Right ventricle myocardium inferior (tissue), 1 donor: Measurements from ENCODE around the gene GRPEL1. TPM values are rescaled to one million over a fixed set of nuclear protein-coding genes. Genes with fewer than 3 reads are reported as not detected.
A peak's percentile ranks its signal among the peaks of the same experiment; 100 is the strongest.

Experiments
- ATAC-seq: fragments of 200-7000 bp; cut with Tn5 transposase; one replicate; pipeline ENCODE4 v1.9.1; 2020; ENCODE audit warnings: mild to moderate bottlenecking, moderate library complexity
- DNase-seq: peaks from one replicate; pipeline ENCODE4 v3.0.0; 2021; ENCODE audit errors: missing footprints
- intact Hi-C: fragments of 100-400 bp; cut with DNase I; formaldehyde crosslinking; loops from one replicate; pipeline ENCODE4 v1.11.0; 2022
- total RNA-seq: library from RNA; stranded (reverse); fragmentation: NEBNext Ultra II Directional; extraction: Animal tissue kit (Norgen Biotek cat#: 25700); gene quantifications from one replicate; pipeline ENCODE4 v1.2.1, GENCODE V29; 2021
- donor health status: DM: no; HTN: yes; CAD: no; lungs with severe emphysema.

Gene GRPEL1
- total RNA-seq, 1 donor from 2014 or later, result 61.5 TPM

DNA sequence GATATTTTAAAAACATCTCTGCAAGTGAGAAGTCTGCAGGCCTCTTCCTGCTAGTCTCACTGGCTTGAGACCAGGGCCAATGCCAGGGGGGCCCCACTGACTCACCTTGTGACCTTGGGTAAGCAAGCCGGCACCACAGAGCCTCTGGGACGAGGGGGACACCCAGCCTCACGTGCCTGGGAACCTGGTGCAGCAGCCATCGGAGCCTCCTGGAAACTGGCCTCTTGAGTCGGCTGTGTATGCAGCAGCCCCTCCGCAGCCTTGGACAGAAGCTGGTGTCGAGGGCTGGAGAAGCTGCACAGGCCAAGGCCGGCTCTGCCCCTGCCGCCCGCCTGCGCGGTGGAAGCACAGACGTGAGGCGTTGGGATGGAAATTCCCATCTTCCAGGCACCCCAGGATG is 16.0 kb downstream of the GRPEL1 start:
- DNase-seq (no peak), ATAC-seq (no peak)
- intact Hi-C loops, result no loop called here

DNA sequence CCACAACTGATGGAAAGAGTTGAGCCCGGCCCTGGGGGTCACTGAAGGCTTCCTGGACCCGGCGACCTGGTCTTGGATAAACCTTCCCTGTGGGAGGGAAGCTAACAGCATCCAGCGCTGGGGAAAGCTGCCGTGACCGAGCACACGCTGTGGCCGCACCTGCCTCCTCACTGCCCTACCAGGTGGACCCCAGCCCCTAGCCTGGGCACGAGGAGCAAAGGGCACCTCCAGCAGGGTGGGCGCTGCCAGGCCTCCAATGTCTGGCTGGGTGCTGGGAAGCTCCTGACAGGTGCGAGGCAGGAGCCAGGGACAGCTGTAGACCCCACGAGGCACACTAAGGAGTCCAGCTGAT is 16.7 kb downstream of the GRPEL1 start:
- ATAC-seq (no peak), DNase-seq (no peak)
- intact Hi-C loops, result no loop called here

DNA sequence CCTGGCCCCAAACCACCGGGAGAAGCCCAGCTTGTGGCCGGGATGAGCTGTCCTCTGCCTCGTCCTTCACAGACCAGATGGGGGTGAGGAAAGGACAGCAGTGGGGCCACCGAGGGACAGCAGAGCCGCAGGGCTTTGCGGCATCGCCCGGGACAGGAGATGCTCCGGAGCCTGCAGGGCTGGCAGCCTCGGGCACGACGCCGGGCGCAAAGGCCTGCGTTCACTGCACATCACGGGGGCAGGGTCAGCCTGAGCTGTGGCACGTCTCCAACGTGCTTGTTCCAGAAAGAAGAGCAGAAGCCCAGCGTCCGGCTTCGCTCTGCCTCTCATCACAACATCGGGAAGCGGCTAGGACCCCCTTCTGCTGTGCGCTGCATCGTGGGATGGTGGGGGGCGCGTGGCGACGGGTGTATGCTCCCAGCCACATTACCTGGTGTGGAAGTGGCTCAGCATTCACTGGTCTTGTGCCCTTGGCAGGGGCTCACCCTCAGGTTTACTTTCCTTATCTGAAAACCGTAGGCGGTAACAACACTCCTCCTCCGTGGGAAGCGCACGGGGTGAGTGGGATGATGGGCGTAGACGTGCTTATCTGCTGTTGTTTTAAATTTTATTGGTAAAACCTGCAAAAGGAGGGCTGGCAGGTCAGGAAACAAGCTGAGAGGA is 17.3 kb downstream of the GRPEL1 start:
- no peak for DNase-seq
- ATAC-seq, result no peak
- intact Hi-C loops, result no loop called here

DNA sequence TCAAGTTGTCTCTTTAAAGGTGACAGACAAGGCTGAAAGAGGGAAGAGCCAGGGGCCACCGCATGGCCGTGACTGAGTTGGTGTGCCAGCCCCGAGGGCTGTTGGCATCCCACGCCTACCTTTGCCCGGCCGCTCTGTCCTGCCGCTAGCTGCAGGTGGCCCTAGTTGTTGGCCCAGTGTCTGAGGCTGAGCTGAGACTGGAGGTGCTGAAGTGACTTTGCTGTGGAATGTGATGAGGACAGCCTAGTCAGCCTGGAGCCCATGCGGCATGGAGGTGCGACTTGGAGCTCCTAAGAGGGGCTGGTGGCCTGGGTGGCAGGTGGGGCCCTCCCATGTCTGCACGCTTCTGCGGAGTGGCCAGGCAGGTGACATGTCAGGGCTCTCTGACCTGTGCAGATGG is 18.1 kb downstream of the GRPEL1 start:
- no peak for ATAC-seq
- intact Hi-C loops, result loop anchor here (10.0 kb wide), 1 partner anchor 135 kb away; no protein-coding TSS in a partner anchor
- no peak for DNase-seq

DNA sequence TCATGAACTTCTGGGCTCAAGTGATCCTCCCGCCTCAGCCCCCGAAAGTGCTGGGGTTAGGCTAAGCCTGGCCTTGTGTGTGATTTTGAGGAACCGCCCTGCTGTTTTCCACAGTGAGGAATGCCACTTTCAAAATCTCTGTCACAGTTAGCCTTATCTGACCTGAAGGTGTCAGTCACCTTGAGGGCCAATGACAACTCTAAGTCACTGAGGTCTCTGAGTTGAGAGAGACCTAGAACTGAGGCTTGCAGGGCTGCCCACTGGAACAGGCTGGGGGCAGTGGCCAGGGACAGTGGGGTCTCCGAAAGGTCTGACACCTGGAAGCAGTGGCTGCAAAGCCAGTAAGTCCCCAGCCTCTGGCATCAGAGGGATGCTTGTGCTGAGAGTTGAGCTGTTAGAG is 18.6 kb downstream of the GRPEL1 start:
- DNase-seq (no peak), ATAC-seq (no peak)
- intact Hi-C loops, result loop anchor here (10.0 kb wide), 1 partner anchor 134 kb away; no protein-coding TSS in a partner anchor

DNA sequence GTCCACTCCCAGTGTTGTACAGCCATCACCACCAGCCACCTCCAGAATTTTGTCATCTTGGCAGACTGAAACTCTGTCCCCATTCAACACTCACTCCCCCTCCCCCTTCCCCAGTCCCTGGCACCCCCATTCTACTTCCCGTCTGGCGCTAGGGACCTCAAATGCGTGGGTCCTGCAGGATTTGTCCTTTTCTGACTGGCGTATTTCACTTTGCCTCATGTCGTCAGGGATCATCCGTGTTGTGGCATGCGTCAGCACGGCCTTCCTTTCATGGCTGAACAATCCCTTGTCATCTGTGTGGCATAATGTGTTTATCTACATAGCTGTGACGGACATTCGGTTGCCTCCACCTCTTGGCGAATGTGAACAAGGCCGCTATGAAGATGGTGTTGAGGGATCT is 19.2 kb downstream of the GRPEL1 start:
- DNase-seq, result no peak
- ATAC-seq, result no peak
- intact Hi-C loops, result loop anchor here (10.0 kb wide), 1 partner anchor 134 kb away; no protein-coding TSS in a partner anchor

DNA sequence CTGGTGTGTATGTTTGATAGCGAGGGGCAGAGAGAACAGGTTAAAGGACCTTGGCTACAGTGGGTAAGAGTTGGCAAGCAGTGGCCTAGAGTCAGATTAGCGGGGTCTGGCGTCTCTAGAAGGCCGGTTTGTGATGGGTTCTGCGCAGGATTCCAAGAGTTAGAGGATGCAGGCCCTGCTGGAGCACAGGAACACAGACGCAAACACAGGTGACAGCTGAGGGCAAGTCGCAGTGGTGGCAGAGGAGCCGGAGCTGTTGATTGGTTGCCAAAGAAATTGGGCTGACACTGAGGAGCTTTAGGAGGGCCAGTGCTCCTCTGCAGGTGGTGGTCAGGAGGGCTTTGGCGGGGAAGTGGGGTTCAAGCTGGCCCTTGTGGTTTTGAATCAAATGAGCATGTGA is 20.9 kb downstream of the GRPEL1 start:
- ATAC-seq, result no peak
- DNase-seq, result no peak
- intact Hi-C loops, result loop anchor here (10.0 kb wide), 1 partner anchor 132 kb away; no protein-coding TSS in a partner anchor

DNA sequence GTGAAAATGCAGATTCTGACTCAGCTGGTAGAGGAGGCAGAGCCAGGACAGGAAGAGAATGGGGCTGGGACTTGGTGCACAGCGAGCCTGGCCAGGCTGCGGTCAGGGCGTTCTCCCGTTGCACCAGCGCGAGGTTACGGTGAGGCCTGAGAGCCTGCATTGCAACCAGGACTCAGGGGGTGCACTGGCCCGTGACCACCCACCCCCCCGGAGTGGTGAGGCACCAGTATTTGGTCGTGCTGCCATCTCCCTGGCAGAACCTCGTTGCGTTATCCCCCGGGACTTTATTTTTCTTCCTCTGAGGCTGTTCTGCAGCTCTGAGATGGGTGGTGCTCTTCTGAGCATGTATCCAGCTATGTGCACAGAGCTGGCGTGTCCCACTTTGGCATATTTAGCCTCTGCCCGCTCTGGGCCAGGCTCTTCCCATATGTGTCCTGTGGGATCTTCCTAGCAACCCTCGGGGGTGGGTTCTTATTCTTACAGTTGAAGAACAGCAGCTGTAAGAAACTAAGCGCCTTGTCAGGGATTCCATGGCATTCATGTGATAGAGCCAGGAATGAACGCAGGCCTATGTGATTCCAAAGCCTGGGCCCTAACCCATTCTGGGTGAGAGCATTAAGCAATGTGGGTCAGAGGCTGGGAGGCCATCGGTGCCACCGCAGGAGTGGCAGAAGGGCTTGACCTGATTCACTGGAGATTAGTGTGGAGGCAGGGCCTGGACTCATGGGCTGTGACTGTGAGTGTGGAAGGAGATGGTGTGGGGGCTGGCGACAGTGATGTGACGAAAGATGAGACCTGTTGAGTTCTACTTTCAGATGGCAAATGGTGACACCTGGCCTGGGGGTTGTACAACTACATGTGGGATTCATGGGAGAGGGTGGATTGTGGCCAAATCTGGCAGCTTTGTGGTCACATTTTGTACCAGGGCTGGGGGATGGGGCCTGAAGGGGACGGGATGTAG is 21.6 kb downstream of the GRPEL1 start:
- intact Hi-C loops, result loop anchor here (2.0 to 10.0 kb wide), 2 partner anchors 131 to 265 kb away; no protein-coding TSS in a partner anchor
- no peak for DNase-seq
- no peak for ATAC-seq

DNA sequence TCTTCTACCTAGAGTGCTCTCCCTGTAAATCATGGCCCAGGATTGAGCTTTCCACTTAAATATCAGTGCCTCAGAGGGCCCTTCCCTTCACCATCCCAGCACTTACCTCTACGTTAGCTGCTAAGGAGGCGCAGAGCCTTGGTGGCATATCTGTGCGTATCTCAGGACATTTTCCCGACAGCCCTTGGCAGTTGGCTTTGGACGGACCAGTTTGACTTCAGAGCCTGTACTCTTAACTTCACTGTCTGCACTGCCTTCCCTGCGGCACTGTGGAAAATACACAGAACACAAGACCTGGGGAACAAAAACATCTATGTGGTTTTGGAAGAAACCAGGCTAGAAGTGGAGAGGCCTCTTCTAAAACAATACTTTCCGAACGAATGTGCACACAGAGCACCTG is 22.3 kb downstream of the GRPEL1 start:
- intact Hi-C loops, result loop anchor here (2.0 to 10.0 kb wide), 2 partner anchors 131 to 265 kb away; no protein-coding TSS in a partner anchor
- no peak for DNase-seq
- ATAC-seq, result no peak

DNA sequence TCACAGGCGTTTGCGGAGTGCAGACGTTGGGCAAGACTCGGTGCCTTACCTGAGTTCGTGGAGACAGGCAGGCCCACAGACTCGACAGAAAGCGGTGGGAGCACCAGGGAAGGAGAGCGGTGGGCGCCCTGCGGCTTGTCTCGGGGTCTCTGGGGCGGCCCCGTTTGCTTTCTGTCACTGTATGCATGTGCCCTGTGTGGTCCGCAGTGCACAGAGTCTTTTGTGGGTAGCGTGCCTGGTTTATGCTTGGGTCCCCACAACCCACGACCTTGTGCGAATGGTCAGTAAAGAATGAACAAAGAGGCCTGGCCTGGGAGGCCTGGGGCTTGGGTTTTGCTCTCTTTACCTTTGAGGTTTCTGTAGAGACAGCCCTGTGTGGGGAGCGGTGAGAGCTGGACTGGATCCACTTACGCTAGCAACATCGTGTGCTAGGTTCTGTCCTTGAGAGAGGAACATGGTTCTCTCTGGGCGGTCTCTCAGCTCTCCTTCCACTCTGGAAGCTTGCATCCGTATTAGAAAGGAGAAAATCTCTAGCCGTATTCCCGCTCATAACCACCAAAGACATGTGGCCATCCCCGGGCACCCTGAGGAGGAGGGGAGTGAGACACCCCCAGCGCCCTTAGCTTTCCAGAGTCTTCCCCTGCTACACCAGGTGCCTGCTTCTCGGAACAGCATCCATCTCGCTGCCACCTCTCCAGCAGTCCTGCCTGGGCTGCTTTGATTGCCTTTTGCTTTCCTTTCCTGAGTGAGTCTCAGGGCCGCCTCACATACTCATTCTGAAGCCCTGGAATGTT is 23.5 kb downstream of the GRPEL1 start:
- intact Hi-C loops, result loop anchor here (2.0 to 10.0 kb wide), 2 partner anchors 130 to 264 kb away; no protein-coding TSS in a partner anchor
- ATAC-seq (no peak), DNase-seq (no peak)

DNA sequence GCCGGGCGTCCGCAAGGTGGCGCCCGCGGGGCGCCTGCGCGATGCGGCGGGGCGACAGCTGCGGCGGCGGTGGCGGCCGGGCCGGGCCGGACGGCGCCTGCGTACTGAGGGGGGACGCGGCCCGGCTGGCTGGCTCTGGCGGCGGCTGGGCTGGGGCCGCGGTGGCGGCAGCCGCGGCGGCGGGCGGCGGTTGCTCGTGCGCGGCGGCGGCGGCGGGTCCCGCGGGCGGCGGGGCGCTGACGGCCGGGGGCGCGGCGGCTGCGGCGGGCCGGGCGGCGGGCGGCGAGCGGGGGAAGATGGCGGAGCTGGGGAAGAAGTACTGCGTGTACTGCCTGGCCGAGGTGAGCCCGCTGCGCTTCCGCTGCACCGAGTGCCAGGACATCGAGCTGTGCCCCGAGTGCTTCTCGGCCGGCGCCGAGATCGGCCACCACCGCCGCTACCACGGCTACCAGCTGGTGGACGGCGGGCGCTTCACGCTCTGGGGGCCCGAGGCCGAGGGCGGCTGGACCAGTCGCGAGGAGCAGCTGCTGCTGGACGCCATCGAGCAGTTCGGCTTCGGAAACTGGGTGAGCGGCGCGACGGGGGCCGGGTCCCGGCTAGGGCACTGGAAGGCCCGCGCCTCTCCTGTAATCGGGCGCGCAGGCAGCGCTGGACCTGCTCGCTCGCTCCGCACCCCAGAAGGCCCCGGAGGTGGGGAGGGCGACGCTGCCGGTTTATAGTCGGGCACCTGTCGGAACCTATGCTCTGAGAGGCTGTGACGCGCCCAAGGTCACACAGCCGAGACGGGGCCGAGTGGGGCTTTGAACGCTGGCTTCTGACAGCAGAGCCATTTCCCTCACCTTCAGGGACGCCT is 24.4 kb downstream of the GRPEL1 start, which contains the start of gene TADA2B:
Gene TADA2B, plus strand, starts transcription at position 89 of the 853 bp plus-strand sequence. Its CDS starts 208 bp downstream, at position 297.
- DNase-seq (peak; percentile 82), ATAC-seq (no peak)
- intact Hi-C loops, result loop anchor here (1.0 to 10.0 kb wide), 4 partner anchors 25 to 263 kb away; partner anchors contain the start of gene GRPEL1

DNA sequence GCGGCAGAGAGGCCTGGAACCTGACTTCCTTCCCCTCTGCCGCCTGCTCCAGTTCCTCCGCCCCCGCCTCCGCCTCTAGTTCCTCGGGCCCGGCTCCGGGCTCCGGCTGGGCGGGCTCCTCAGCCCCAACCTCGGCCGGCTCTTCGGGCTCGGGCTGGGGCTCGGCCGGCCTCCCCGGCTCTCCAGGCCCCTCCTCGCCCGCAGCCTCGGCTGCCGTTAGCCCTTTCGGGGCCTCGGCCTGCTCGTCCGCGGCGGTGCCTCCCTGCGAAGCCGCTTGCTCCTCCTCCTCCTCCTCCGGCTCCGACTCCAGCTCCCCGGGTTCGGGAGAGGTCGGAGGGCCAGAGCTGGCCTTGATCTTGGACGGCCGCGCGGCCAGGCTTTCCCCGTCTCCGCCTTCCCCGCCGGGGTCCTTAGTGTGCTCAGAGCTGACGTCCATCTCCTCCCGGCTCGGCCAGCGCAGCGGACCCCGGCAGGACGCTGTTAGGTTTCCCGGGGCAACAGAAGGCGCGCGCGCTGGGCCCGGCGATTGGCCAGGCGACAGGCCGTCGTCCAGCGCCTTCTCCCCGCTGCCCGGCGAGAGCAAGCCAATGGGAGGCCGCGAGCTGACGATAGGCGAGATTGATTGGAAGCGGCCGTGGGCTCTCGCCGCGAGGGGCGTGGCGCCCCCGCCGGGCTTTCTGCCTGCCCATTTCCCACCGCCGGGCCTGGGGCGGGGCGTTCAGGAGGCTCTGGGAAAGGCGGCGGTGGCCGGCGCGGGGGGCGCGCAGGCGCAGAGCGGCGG is 25.2 kb downstream of the GRPEL1 start:
- intact Hi-C loops, result loop anchor here (1.0 to 10.0 kb wide), 3 partner anchors 26 to 128 kb away; partner anchors contain the start of gene GRPEL1
- ATAC-seq, result peak; percentile 97
- peak; percentile 99 for DNase-seq

DNA sequence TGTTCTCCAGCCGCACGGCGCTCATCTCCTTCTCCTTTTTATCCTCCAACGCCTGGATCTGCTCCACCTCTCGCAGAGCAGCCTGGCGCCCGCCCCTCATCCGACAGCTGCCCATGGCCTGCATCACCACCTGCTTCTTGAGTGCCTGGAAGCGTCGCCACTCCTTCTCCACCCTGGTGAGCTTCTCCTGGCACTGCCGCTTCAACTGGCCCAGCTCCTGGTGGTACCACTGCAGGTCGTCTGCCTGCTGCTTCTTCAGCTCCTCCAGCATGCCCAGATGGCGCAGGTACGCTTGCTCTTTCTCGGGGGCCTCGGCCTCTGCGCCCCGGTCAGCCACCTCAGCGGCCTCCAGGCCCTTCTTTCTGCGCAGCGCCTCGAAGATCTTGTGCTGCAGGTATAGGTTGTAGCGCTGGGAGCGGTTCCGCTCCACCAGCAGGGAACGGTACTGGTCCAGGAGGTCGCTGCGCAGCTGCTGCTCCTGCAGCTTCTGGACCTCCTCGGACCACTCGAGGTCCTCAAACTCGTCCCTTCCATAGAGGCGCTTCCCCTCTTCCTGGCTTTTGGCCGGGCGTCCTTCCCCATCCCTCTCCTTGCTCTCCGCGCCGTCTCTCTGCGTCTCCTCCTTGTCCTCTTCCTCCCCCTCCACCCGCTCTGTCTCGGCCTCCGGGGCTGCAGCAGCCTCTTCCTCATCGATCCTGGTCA is 25.9 kb downstream of the GRPEL1 start:
- DNase-seq (no peak), ATAC-seq (no peak)
- intact Hi-C loops, result loop anchor here (10.0 kb wide), 1 partner anchor 127 kb away; no protein-coding TSS in a partner anchor

DNA sequence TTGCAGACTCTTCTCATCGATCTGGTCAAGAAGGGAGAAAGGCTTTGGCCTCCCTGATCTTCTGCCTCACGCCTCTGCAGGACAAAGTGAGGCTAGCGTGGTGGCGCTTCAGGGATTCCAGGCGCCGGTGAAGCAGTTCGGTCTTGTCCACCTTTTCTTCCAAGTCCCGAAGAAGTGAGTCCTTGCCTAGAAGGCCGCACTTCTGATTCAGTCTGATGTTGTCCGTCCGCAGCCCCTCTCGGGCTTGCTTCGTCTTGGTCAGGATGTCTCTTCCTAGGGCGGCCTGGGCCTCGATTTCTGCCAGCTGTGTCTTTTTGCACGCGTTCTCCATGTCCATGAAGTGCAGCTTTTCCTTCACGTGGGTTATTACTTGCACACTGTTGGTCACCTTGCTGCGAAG is 26.6 kb downstream of the GRPEL1 start:
- ATAC-seq, result no peak
- no peak for DNase-seq
- intact Hi-C loops, result loop anchor here (10.0 kb wide), 1 partner anchor 126 kb away; no protein-coding TSS in a partner anchor

DNA sequence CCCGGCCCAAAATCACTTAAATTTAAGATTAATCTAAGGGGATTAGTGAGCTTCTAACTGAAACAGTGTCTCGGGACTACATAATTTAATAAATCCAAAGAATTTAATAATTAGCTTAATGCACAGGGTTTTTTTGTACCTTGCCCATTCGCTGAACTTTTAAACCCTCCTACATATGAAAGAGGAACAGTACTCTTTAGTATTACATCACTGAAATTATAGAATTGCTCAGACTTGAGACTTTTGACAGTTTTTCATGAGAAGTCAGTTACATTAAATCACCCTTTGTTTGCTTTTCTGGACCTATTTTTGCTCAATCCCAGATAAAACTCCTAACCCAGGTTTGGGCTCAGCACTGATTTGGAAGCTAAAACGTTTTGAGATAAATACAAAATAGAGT is 27.1 kb downstream of the GRPEL1 start:
- intact Hi-C loops, result loop anchor here (10.0 kb wide), 1 partner anchor 126 kb away; no protein-coding TSS in a partner anchor

DNA sequence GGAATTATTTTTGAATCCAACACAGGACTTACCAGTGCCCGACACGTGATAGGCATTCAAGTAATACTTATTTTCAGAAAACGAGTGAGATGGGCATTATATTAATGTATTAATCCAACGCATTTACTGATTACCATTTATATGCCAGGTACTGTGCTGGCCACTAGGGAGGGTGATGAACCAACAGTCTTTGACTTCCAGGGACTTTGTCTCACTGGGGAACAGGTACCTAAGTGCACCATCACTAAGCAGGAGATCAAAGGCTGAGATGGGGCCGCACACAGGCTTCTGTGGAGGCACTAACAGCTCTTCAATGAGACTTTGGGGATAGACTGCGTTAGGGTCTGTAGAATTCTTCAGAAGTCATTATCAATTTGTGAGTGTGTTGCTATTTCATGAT is 30.4 kb downstream of the GRPEL1 start:
- ATAC-seq, result no peak
- intact Hi-C loops, result no loop called here
- no peak for DNase-seq

More for the DNA sequence above, 27.1 kb downstream of the GRPEL1 start:
- ATAC-seq (no peak), DNase-seq (no peak)
